Fibroblast of lung (primary cell): ENCODE data around the gene OSTC.

Experiments
- CTCF ChIP-seq, 2 donors: IDR thresholded peaks in 1 of 2; conservative IDR thresholded peaks in 1 of 2; 1 replicate in 1 of 2; 2 replicates in 1 of 2; pipeline ENCODE4 v1.5.1; 2011 to 2012; ENCODE audit warnings: low read length in 2 of 2, control low read depth in 1 of 2, inconsistent platforms in 1 of 2, low read depth in 1 of 2, mild to moderate bottlenecking in 1 of 2
- EZH2 ChIP-seq: IDR thresholded peaks from 2 replicates; pipeline ENCODE4 v1.5.1; 2012; ENCODE audit warnings: low read length, control low read depth, mild to moderate bottlenecking; ENCODE audit errors: missing control alignments

DNA sequence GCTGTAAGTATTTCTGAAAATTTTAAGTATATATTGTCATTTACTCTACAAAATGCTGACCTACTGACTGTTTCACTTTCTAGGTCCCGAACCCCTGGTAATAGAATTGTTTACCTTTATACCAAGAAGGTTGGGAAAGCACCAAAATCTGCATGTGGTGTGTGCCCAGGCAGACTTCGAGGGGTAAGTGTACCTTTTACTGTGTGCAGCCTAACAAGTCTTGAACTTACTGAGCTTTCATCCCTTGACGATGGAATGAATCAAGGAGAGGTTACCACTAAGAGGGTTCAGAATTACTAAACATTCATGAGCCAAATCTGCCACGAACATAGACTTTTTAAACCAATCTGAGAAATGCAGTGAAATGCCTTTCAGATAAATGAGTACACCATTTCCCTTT, 28.4 kb upstream of the OSTC start:
- TF ChIP-seq CTCF (conservative IDR thresholded peaks at IDR 0.05 in 1 of 2, IDR thresholded peaks at IDR 0.05 in 1 of 2; ENCODE audit: low read depth in 1 of 2, low read length in 2 of 2) (no peak), EZH2 (no peak)
